ENCODE data around the gene PYDC2. TPM values are rescaled to one million over a fixed set of nuclear protein-coding genes. Genes with fewer than 3 reads are reported as not detected.

The PYDC2 gene
- polyA plus RNA-seq (2011; rRNA removed) (not detected in 2 replicates), polyA plus RNA-seq (2017; fragmentation: RNase III; extraction: RNeasy Plus Mini Kit Qiagen cat#74134 plus additional on column Dnase treatment) (not detected in 3 replicates), polyA minus RNA-seq (2011; rRNA and poly(A)+ RNA removed) (not detected in 2 replicates)
- not detected in 2 replicates for polyA plus RNA-seq (2012; cell fraction: cytosol; rRNA removed)
- polyA plus RNA-seq (2012; cell fraction: nucleus; rRNA removed): not detected in 2 replicates

GRCh38 chr3:191461113-191461595 lies at the start of gene PYDC2:
TSS of gene PYDC2 (plus strand) at chr3:191461163. CDS start at chr3:191461163, 0 bp downstream.
- DNase-seq (ENCODE audit: low read depth in 1 of 2, low spot score in 1 of 2) (no peak), ATAC-seq (no peak), FAIRE-seq (no peak)
- Histone ChIP-seq H3K4me1 (no peaks in the 10 kb centered on the region), H3K4me2 (no peak within 1 kb of the TSS), H3K27ac (no peak within 1 kb of the TSS), H3K4me3 (no peak within 1 kb of the TSS), H3K9me3 (no peaks in the 10 kb centered on the region)
- POLR2A ChIA-PET: no interaction called here
- TF ChIP-seq EHMT2 (IDR thresholded peaks at IDR 0.05; ENCODE audit: low read depth) (no peak), EHF (CRISPR knock-in tag; IDR thresholded peaks at IDR 0.05) (no peak), ZC3H11A (IDR thresholded peaks at IDR 0.05) (no peak), CEBPB (IDR thresholded peaks at IDR 0.05) (no peak), PHF8 (IDR thresholded peaks at IDR 0.05; ENCODE audit: borderline replicate concordance, low read depth) (no peak), HEYL (CRISPR knock-in tag; IDR thresholded peaks at IDR 0.05) (no peak), ELK1 (IDR thresholded peaks at IDR 0.05; ENCODE audit: low read depth, low read length) (no peak), USF2 (IDR thresholded peaks at IDR 0.05) (no peak), E2F6 (IDR thresholded peaks at IDR 0.05; ENCODE audit: borderline replicate concordance, low read depth) (no peak), NFE2L2 (conservative IDR thresholded peaks at IDR 0.05; ENCODE audit: low read length) (no peak)
- CTCF ChIA-PET: interaction anchor here (1.4 kb wide), 1 partner anchor 13 kb away, joined by 3 read pairs; no protein-coding TSS in a partner anchor
- 9% methylated on average over 3 of the region's 3 CpGs for WGBS (ENCODE audit: missing lambda C conversion rate)

- ChIA-PET CTCF (no interaction called here), POLR2A (no interaction called here)
- no peak for TF ChIP-seq HMGXB4 (CRISPR knock-in tag; IDR thresholded peaks at IDR 0.05; ENCODE audit: borderline replicate concordance)
- no peak for TF ChIP-seq JUNB (IDR thresholded peaks at IDR 0.05)
- no peak for TF ChIP-seq ESRRA (IDR thresholded peaks at IDR 0.05; ENCODE audit: borderline replicate concordance, low read length)
- no peak for TF ChIP-seq EHMT2 (IDR thresholded peaks at IDR 0.05; ENCODE audit: low read depth)
- no peak for TF ChIP-seq POLR2AphosphoS2 (conservative IDR thresholded peaks at IDR 0.05; ENCODE audit: low read length)
- TF ChIP-seq REST (IDR thresholded peaks at IDR 0.05): no peak
- TF ChIP-seq MAZ (IDR thresholded peaks at IDR 0.05; ENCODE audit: borderline replicate concordance, low read depth, low read length): no peak
- no peak for TF ChIP-seq CEBPB (IDR thresholded peaks at IDR 0.05)
- no peak for TF ChIP-seq TP53 (CRISPR knock-in tag; IDR thresholded peaks at IDR 0.05)
- TF ChIP-seq RAD21 (conservative IDR thresholded peaks at IDR 0.05 in 1 of 2, IDR thresholded peaks at IDR 0.05 in 1 of 2): no peak
- no peak for TF ChIP-seq FOSB (CRISPR knock-in tag; IDR thresholded peaks at IDR 0.05)
- no peak for TF ChIP-seq CBX8 (IDR thresholded peaks at IDR 0.05)
- TF ChIP-seq HES2 (IDR thresholded peaks at IDR 0.05): no peak
- no peak for TF ChIP-seq PHF8 (IDR thresholded peaks at IDR 0.05; ENCODE audit: borderline replicate concordance, low read depth)
- no peak for TF ChIP-seq ZC3H11A (IDR thresholded peaks at IDR 0.05)
- TF ChIP-seq EHF (CRISPR knock-in tag; IDR thresholded peaks at IDR 0.05): no peak
- TF ChIP-seq NR3C1 (IDR thresholded peaks at IDR 0.05): no peak
- no peak for TF ChIP-seq CBX2 (IDR thresholded peaks at IDR 0.05; ENCODE audit: borderline replicate concordance, low read depth)
- no peak for FAIRE-seq
- H3K9me3 ChIP-seq: no peaks in the 10 kb centered on the region
- no peak for DNase-seq (ENCODE audit: low read depth in 1 of 2, low spot score in 1 of 2)
- no peak overlapping the region for H3K4me2 ChIP-seq
- H3K27ac ChIP-seq: no peak overlapping the region
- 82% methylated on average over 1 of the region's 1 CpG for WGBS (ENCODE audit: missing lambda C conversion rate)
- ATAC-seq: no peak
- H3K4me1 ChIP-seq: no peaks in the 10 kb centered on the region
- H3K4me3 ChIP-seq: no peak overlapping the region
Measured at GRCh38 chr3:191412759-191413158, 48.2 kb upstream of the PYDC2 start.
